Gastroesophageal sphincter (tissue), 3 donors: ENCODE measurements around the gene INAFM1.

Experiments
- EP300 ChIP-seq: sonication (generic); formaldehyde crosslinking; IDR thresholded peaks from one replicate; pipeline ENCODE4 v1.6.1; 2017; ENCODE audit warnings: antibody characterized with exemption, mild to moderate bottlenecking
- POLR2A ChIP-seq, 2 donors: fragments of 450-650 bp; IDR thresholded peaks; one replicate each; pipeline ENCODE4 v1.6.1; 2017; ENCODE audit warnings: antibody characterized with exemption in 2 of 2, mild to moderate bottlenecking in 2 of 2, moderate library complexity in 1 of 2
- POLR2AphosphoS5 ChIP-seq: sonication (generic); formaldehyde crosslinking; IDR thresholded peaks from one replicate; pipeline ENCODE4 v1.6.1; 2017; ENCODE audit warnings: antibody characterized with exemption
- TF ChIP-seq, protein P1 (sequence below), 4 experiments: fragments of 200-600 bp in 2 of 4; fragments of 450-650 bp in 2 of 4; sonication (generic) in 1 of 4; IDR thresholded peaks; one replicate each; pipeline ENCODE4 v1.5.1; 2017 to 2019; ENCODE audit warnings: antibody characterized with exemption in 4 of 4, mild to moderate bottlenecking in 2 of 4, moderate library complexity in 2 of 4

DNA sequence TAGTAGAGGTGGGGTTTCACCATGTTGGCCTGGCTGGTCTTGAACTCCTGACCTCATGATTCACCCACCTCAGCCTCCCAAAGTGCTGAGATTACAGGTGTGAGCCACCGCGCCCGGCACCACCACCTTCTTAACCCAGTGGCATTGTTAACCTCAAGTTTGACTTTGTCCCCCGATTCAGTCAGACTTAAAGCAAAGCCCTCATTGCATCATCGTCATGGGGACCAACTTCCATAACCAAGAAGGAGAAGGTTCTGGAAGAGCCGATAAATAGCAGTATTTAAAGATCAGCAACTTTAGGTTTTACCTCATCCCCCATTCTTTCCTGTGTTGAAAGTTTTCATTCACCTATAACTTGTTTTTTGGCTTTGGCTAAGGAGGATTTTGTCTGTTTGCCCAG is 6.7 kb upstream of the INAFM1 start:
- TF ChIP-seq, protein P1, sequence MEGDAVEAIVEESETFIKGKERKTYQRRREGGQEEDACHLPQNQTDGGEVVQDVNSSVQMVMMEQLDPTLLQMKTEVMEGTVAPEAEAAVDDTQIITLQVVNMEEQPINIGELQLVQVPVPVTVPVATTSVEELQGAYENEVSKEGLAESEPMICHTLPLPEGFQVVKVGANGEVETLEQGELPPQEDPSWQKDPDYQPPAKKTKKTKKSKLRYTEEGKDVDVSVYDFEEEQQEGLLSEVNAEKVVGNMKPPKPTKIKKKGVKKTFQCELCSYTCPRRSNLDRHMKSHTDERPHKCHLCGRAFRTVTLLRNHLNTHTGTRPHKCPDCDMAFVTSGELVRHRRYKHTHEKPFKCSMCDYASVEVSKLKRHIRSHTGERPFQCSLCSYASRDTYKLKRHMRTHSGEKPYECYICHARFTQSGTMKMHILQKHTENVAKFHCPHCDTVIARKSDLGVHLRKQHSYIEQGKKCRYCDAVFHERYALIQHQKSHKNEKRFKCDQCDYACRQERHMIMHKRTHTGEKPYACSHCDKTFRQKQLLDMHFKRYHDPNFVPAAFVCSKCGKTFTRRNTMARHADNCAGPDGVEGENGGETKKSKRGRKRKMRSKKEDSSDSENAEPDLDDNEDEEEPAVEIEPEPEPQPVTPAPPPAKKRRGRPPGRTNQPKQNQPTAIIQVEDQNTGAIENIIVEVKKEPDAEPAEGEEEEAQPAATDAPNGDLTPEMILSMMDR (IDR thresholded peaks at IDR 0.05), result no peak
- TF ChIP-seq POLR2A (IDR thresholded peaks at IDR 0.05) (no peak), POLR2AphosphoS5 (no peak), EP300 (no peak)
